HepG2 (cell line): ENCODE measurements around the gene OPTN. TPM values are rescaled to one million over a fixed set of nuclear protein-coding genes. Genes with fewer than 3 reads are reported as not detected.

ENCODE experiments used
- ATAC-seq: fragments of 200-7000 bp; cut with Tn5 transposase; 3 replicates; pipeline ENCODE4 v1.9.1; 2020; ENCODE audit warnings: mild to moderate bottlenecking, moderate library complexity
- Bru-seq: library from RNA; stranded (reverse); fragments of 400-500 nt; gene quantifications from one replicate; lab custom pipeline; 2021; lab: Mats Ljungman, UMichigan
- BruChase-seq, 2 experiments: library from RNA; stranded (reverse); fragments of 400-500 nt; gene quantifications; one replicate each; lab custom pipeline; 2021; lab: Mats Ljungman, UMichigan
- BruUV-seq: library from RNA; stranded (reverse); fragments of 400-500 nt; replicated peaks from 2 replicates; lab custom pipeline; 2021; lab: Mats Ljungman, UMichigan
- CTCF ChIA-PET: fragments of 300-600 bp; formaldehyde crosslinking; extraction: SDS; loops from one replicate; lab custom pipeline; 2021; ENCODE audit warnings: low total read pairs, inconsistent platforms, low intra/inter-chr PET ratio; lab: Yijun Ruan, JAX
- POLR2A ChIA-PET: fragments of 350-600 bp; sonication (Branson Sonifier 250); formaldehyde crosslinking; loops from one replicate; lab custom pipeline; 2020; ENCODE audit warnings: antibody characterized with exemption, inconsistent platforms; lab: Yijun Ruan, JAX
- DNase-seq: peaks from one replicate; pipeline ENCODE4 v3.0.0-alpha.2; 2015; ENCODE audit warnings: low spot score
- FAIRE-seq: peaks from 3 replicates; lab custom pipeline; 2011; peaks lifted over from hg19 to GRCh38; lab: Jason Lieb, UNC
- H2AFZ ChIP-seq: one replicate; pipeline ENCODE4 v1.6.1; 2011; ENCODE audit warnings: low read length, inconsistent platforms
- H3K27ac ChIP-seq: fragments of 300-600 bp; 3 replicates; pipeline ENCODE4 v1.8.0; 2011; ENCODE audit warnings: mixed run types, mild to moderate bottlenecking, mixed read lengths, low read length, inconsistent platforms; ENCODE audit not compliant: insufficient read depth; ENCODE audit errors: extremely low read length
- H3K27me3 ChIP-seq, 2 experiments: fragments of 200-600 bp in 1 of 2; 2 replicates in 1 of 2; 3 replicates in 1 of 2; pipeline versions ENCODE4 v1.6.0 to v1.8.0; 2011; ENCODE audit warnings: low read length in 2 of 2, mild to moderate bottlenecking in 2 of 2, moderate library complexity in 2 of 2, inconsistent platforms in 1 of 2; ENCODE audit not compliant: insufficient read depth in 2 of 2, control insufficient read depth in 1 of 2
- H3K36me3 ChIP-seq, 2 experiments: fragments of 200-600 bp in 1 of 2; replicated peaks in 1 of 2; 2 replicates in 1 of 2; 3 replicates in 1 of 2; pipeline versions ENCODE4 v1.5.1 to v1.8.0; 2011; ENCODE audit warnings: low read length in 2 of 2, inconsistent platforms in 1 of 2; ENCODE audit not compliant: insufficient read depth in 2 of 2, control insufficient read depth in 1 of 2
- H3K4me1 ChIP-seq: 2 replicates; pipeline ENCODE4 v1.5.1; 2012; ENCODE audit warnings: low read length, inconsistent platforms; ENCODE audit not compliant: insufficient read depth
- H3K4me2 ChIP-seq: 2 replicates; pipeline ENCODE4 v1.6.0; 2011; ENCODE audit warnings: low read depth, low read length, inconsistent platforms
- H3K4me3 ChIP-seq, 3 experiments: fragments of 200-600 bp in 1 of 3; sonication (generic), shearing (Covaris generic) in 1 of 3; replicated peaks in 1 of 3; 2 replicates each; pipeline ENCODE4 v1.5.1; 2011 to 2016; ENCODE audit warnings: low read length in 3 of 3, inconsistent platforms in 2 of 3, low read depth in 2 of 3, mild to moderate bottlenecking in 2 of 3, control low read depth in 1 of 3, mixed read lengths in 1 of 3; ENCODE audit not compliant: insufficient read depth in 1 of 3
- H3K79me2 ChIP-seq: one replicate; pipeline ENCODE4 v1.6.1; 2011; ENCODE audit warnings: low read length, inconsistent platforms; ENCODE audit not compliant: insufficient read depth
- H3K9ac ChIP-seq: 2 replicates; pipeline ENCODE4 v1.6.0; 2011; ENCODE audit warnings: mild to moderate bottlenecking, low read depth, low read length, inconsistent platforms; ENCODE audit not compliant: insufficient read depth
- H3K9me3 ChIP-seq: 2 replicates; pipeline ENCODE4 v1.5.1; 2012; ENCODE audit warnings: mild to moderate bottlenecking, low read length
- H4K20me1 ChIP-seq: 2 replicates; pipeline ENCODE4 v1.6.0; 2011; ENCODE audit warnings: inconsistent platforms, mild to moderate bottlenecking, low read length, moderate library complexity; ENCODE audit not compliant: insufficient read depth
- ATF7-NPFF ChIP-seq: sonication (generic); formaldehyde crosslinking; IDR thresholded peaks from 2 replicates; pipeline ENCODE4 v1.8.1; 2023; ENCODE audit warnings: mild to moderate bottlenecking, low read depth, missing genetic modification reagents, moderate library complexity
- GZF1 ChIP-seq: sonication (generic); formaldehyde crosslinking; IDR thresholded peaks from 2 replicates; pipeline ENCODE4 v1.5.1; 2020; ENCODE audit warnings: mild to moderate bottlenecking, missing genetic modification reagents
- MAX ChIP-seq: IDR thresholded peaks from 2 replicates; pipeline ENCODE4 v1.6.1; 2012; ENCODE audit warnings: inconsistent platforms
- NFE2 ChIP-seq: sonication (generic); formaldehyde crosslinking; IDR thresholded peaks from 2 replicates; pipeline ENCODE4 v1.4.0; 2020; ENCODE audit warnings: missing genetic modification reagents
- SALL1 ChIP-seq: sonication (generic); formaldehyde crosslinking; IDR thresholded peaks from 2 replicates; pipeline ENCODE4 v1.8.0; 2022; ENCODE audit warnings: mild to moderate bottlenecking, missing genetic modification reagents
- TFAP4 ChIP-seq: sonication (generic); IDR thresholded peaks from 2 replicates; pipeline ENCODE4 v1.6.1; 2016; ENCODE audit warnings: low read depth, borderline replicate concordance
- ZNF318 ChIP-seq: sonication (generic); formaldehyde crosslinking; IDR thresholded peaks from 2 replicates; pipeline ENCODE4 v1.4.0; 2020; ENCODE audit warnings: mild to moderate bottlenecking, missing genetic modification reagents
- WGBS: methylation state at CpG from one replicate; pipeline ENCODE4 v1.1.6; 2017; ENCODE audit warnings: low lambda C conversion rate; 5-methylcytosine and 5-hydroxymethylcytosine counted together
- in situ Hi-C: cut with HindIII; loops from 2 replicates; pipeline ENCODE4 v1.10.0; 2017; ENCODE audit warnings: low pct_unique_long_range_greater_than_20kb; ENCODE audit not compliant: extremely low pct_ligation_motif_present
- intact Hi-C: fragments of 100-400 bp; cut with micrococcal nuclease; formaldehyde crosslinking; loops from one replicate; pipeline ENCODE4 v1.10.0; 2022; ENCODE audit not compliant: unreplicated experiment
- long read RNA-seq, 2 experiments: library from RNA in 1 of 2; library from polyadenylated mRNA in 1 of 2; stranded (forward) in 1 of 2; unstranded in 1 of 2; transcript quantifications; one replicate each; pipeline ENCODE4 v2.0.0, GENCODE V29; 2019 to 2022
- polyA minus RNA-seq, 3 experiments: library from RNA; depleted of rRNA, polyadenylated mRNA; stranded (reverse); fragments of >200 nt; gene quantifications; 2 replicates each; pipeline ENCODE4 v1.2.3, GENCODE V29; 2011; ENCODE audit warnings: low replicate concordance in 1 of 3
- polyA plus RNA-seq, 8 experiments: library from polyadenylated mRNA; depleted of rRNA in 3 of 8; stranded (reverse) in 7 of 8; unstranded in 1 of 8; fragments of >200 nt; fragmentation: Illumina TruSeq in 4 of 8; extraction: Trizol in 4 of 8; gene quantifications; 2 replicates each; pipeline versions ENCODE4 v1.2.1 to v1.2.3, GENCODE V29; 2011 to 2016; ENCODE audit warnings: low read depth in 4 of 8, missing spikeins in 1 of 8, mixed read lengths in 1 of 8; ENCODE audit not compliant: insufficient read depth in 1 of 8
- total RNA-seq, 5 experiments: library from RNA; depleted of rRNA; stranded (reverse); fragments of >200 nt; fragmentation: Illumina TruSeq; extraction: Trizol; gene quantifications; 2 replicates each; pipeline ENCODE4 v1.2.3, GENCODE V29; 2016; ENCODE audit warnings: low read depth in 1 of 5

Gene OPTN
- total RNA-seq (2016; rRNA removed; fragmentation: Illumina TruSeq; extraction: Trizol) (13.4 and 16.9 TPM in 2 replicates), polyA plus RNA-seq (2011; rRNA removed) (46.6 and 48.0 TPM in 2 replicates), polyA minus RNA-seq (2011; rRNA and poly(A)+ RNA removed; ENCODE audit: low replicate concordance) (20.0 and 23.0 TPM in 2 replicates), Bru-seq, nascent RNA (percentile 61 among the genes with signal in this experiment), BruChase-seq, experiment 1, labeled RNA remaining after a 6-hour chase (percentile 70 among the genes with signal in this experiment), BruChase-seq, experiment 2, labeled RNA remaining after a 2-hour chase (percentile 60 among the genes with signal in this experiment)
- 11.6 and 11.9 TPM in 2 replicates for total RNA-seq (2016; cell fraction: cytosol; rRNA removed; fragmentation: Illumina TruSeq; extraction: Trizol; ENCODE audit: low read depth)
- 13.1 and 15.3 TPM in 2 replicates for total RNA-seq (2016; cell fraction: insoluble cytoplasmic fraction; rRNA removed; fragmentation: Illumina TruSeq; extraction: Trizol)
- 17.8 and 18.8 TPM in 2 replicates for total RNA-seq (2016; cell fraction: membrane; rRNA removed; fragmentation: Illumina TruSeq; extraction: Trizol)
- 6.5 and 7.6 TPM in 2 replicates for total RNA-seq (2016; cell fraction: nucleus; rRNA removed; fragmentation: Illumina TruSeq; extraction: Trizol)
- 19.2 and 26.0 TPM in 2 replicates for polyA plus RNA-seq (2011; cell fraction: cytosol; rRNA removed)
- polyA plus RNA-seq (2011; cell fraction: nucleus; rRNA removed): 19.2 and 23.7 TPM in 2 replicates
- 114 and 116 TPM in 2 replicates for polyA plus RNA-seq (2012)
- 18.1 and 18.2 TPM in 2 replicates for polyA plus RNA-seq (2016; cell fraction: cytosol; fragmentation: Illumina TruSeq; extraction: Trizol; ENCODE audit: low read depth)
- polyA plus RNA-seq (2016; cell fraction: insoluble cytoplasmic fraction; fragmentation: Illumina TruSeq; extraction: Trizol; ENCODE audit: low read depth): 18.4 and 22.2 TPM in 2 replicates
- 19.3 and 20.2 TPM in 2 replicates for polyA plus RNA-seq (2016; cell fraction: membrane; fragmentation: Illumina TruSeq; extraction: Trizol; ENCODE audit: low read depth)
- 16.6 and 18.0 TPM in 2 replicates for polyA plus RNA-seq (2016; cell fraction: nucleus; fragmentation: Illumina TruSeq; extraction: Trizol; ENCODE audit: insufficient read depth, low read depth)
- polyA minus RNA-seq (2011; cell fraction: cytosol; rRNA and poly(A)+ RNA removed): 12.0 and 26.7 TPM in 2 replicates
- polyA minus RNA-seq (2011; cell fraction: nucleus; rRNA and poly(A)+ RNA removed): 34.8 and 39.0 TPM in 2 replicates
- long read RNA-seq, experiment 1, transcript OPTN-205 (14 exons, 3,321 nt): major isoform, 18 of 40 reads
- long read RNA-seq, experiment 1, partial matches to known transcripts: 13 of 40 reads
- long read RNA-seq, experiment 1, other reads (novel, unspliced or antisense): 8 of 40 reads
- long read RNA-seq, experiment 2, transcript OPTN-205 (14 exons, 3,321 nt): major isoform, 29 of 97 reads
- long read RNA-seq, experiment 2, partial matches to known transcripts: 32 of 97 reads
- long read RNA-seq, experiment 2, other reads (novel, unspliced or antisense): 28 of 97 reads

- FAIRE-seq: no peak
- peaks cover 36% of the 10 kb centered on the region for H3K4me1 ChIP-seq
- 3% methylated on average over 13 of the region's 54 CpGs for WGBS
- peak within 1 kb of the TSS; percentile 87 for H2AFZ ChIP-seq
- peak; percentile 72 for DNase-seq
- peak; percentile 78 for ATAC-seq
- peak within 1 kb of the TSS; percentile 99 for H3K4me2 ChIP-seq
- H3K27me3 ChIP-seq: no peaks in the 10 kb centered on the region; a peak in 2 of 5 replicates
- H3K79me2 ChIP-seq: peaks cover 12% of the 10 kb centered on the region
- H3K9me3 ChIP-seq: no peaks in the 10 kb centered on the region
- peak within 1 kb of the TSS; percentile 73 for H3K9ac ChIP-seq
- no peaks in the 10 kb centered on the region for H4K20me1 ChIP-seq
- intact Hi-C loops: loop anchor here (5.0 to 10.0 kb wide), 2 partner anchors 62 to 175 kb away; partner anchors contain the start of gene MCM10
- in situ Hi-C loops: no loop called here
- POLR2A ChIA-PET: interaction anchor here (0.6 kb wide), 1 partner anchor 8 kb away, joined by 3 read pairs; no protein-coding TSS in a partner anchor
- no TSS peak for BruUV-seq
- H3K36me3 ChIP-seq: no peaks in the 10 kb centered on the region
- peak within 1 kb of the TSS; percentile 81 to 86 (median 84) for H3K4me3 ChIP-seq
- peak within 1 kb of the TSS; percentile 58 for H3K27ac ChIP-seq
- CTCF ChIA-PET: interaction anchor here (2.3 kb wide), 1 partner anchor 61 kb away, joined by 10 read pairs; the partner anchor contains the start of gene MCM10
- TF ChIP-seq TFAP4 (peak; percentile 89; the same call in 1 of the 2 replicates), ZNF318 (CRISPR knock-in tag) (no peak), ATF7-NPFF (peak; percentile 57; the same call in 1 of the 2 replicates), SALL1 (0 out of 2 replicates have a peak, but pooled peaks have one; percentile 4), MAX (peak; percentile 25; the same call in 1 of the 2 replicates), GZF1 (CRISPR knock-in tag) (no peak), NFE2 (CRISPR knock-in tag) (no peak)
These were observed at the start of gene OPTN for GRCh38 chr10:13099666-13100348. Gene OPTN, plus strand, starts transcription at chr10:13100163. Its CDS starts 8,960 bp downstream, at chr10:13109123.
